Vagina (tissue), 2 donors: ENCODE data around the gene UGT1A6.

ENCODE experiments used
- CTCF ChIP-seq, 3 experiments: fragments of 450-650 bp in 2 of 3; fragments of 200-600 bp in 1 of 3; sonication (generic) in 1 of 3; IDR thresholded peaks; one replicate each; pipeline ENCODE4 v1.5.1; 2017 to 2019; ENCODE audit warnings: antibody characterized with exemption in 3 of 3, mild to moderate bottlenecking in 2 of 3, moderate library complexity in 2 of 3
- POLR2A ChIP-seq, 2 donors: fragments of 450-650 bp; IDR thresholded peaks; one replicate each; pipeline ENCODE4 v1.6.1; 2017; ENCODE audit warnings: antibody characterized with exemption in 2 of 2, mild to moderate bottlenecking in 2 of 2, moderate library complexity in 2 of 2
- POLR2AphosphoS5 ChIP-seq, 2 donors: sonication (generic); formaldehyde crosslinking; IDR thresholded peaks; one replicate each; pipeline ENCODE4 v1.9.0; 2017; ENCODE audit warnings: antibody characterized with exemption in 2 of 2, mild to moderate bottlenecking in 2 of 2, low read depth in 1 of 2; ENCODE audit not compliant: insufficient read depth in 1 of 2

DNA sequence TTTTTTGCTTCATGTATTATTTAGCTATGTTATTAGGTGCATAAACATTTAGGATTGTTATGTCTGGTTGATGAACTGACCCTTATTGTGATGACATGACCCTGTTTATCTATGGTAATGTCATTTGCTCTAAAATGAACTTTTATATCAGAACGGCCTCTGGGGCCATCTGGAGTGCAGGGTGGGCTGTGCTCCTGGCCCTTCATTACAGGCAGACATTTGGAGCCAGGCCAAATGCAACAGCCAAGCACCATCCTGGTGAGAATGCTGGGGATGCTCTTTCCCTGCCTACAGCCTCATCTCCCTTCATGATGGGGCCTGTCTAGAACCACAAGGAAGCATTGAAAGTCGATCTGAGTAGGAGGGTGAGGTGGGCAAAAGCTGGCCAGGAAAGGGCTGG is 123.6 kb downstream of the UGT1A6 start:
- TF ChIP-seq POLR2A (IDR thresholded peaks at IDR 0.05), result no peak
- TF ChIP-seq CTCF (IDR thresholded peaks at IDR 0.05), result no peak
- TF ChIP-seq POLR2AphosphoS5 (IDR thresholded peaks at IDR 0.05; ENCODE audit: insufficient read depth in 1 of 2, low read depth in 1 of 2), result no peak
